HG03378 (cell line): ENCODE results near the gene TTPAL.

ENCODE experiments used
- ATAC-seq: cut with Tn5 transposase; IDR thresholded peaks from one replicate; pipeline ENCODE4 v1.9.1; 2021; ENCODE audit warnings: mild to moderate bottlenecking, moderate library complexity; ENCODE audit not compliant: unreplicated experiment

The TTPAL gene

GRCh38 chr20:44439318-44439717 lies 36.4 kb upstream of the TTPAL start:
- ATAC-seq, result no peak

- ATAC-seq, result no peak
Observed at GRCh38 chr20:44442298-44443070, 33.2 kb upstream of the TTPAL start.

- ATAC-seq, result no peak
Observed at GRCh38 chr20:44445742-44446710, 29.6 kb upstream of the TTPAL start.

DNA sequence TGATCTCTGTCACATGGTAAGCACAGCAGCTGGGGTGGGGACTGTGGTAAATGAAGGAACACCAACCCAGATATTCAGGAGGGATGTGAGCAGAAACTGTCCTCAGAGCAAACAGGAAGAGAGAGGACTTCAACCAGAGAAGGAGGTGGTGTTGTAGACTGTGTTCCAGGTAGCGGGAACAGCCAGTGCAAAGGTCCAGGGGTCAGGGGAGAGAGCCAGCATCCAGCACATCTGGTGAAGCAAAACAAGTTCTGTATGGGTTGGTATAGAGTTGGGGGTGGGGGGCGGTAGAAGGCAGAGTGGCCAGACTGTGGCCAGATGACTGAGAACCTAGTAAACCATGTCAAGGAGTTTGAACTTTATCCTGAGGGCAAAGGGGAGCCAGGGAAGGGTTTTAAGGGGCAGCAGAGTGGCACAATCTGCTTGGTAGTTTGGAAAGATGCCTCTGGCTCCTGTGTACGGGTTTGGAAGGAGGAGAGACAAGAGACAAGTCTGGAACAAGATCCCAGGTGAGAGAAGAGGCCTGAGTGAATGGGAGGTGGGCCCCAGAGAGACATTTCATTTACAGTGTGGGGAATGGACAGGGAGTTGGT lies 27.8 kb upstream of the TTPAL start:
- no peak for ATAC-seq

GRCh38 chr20:44448753-44449546 lies 26.7 kb upstream of the TTPAL start:
- ATAC-seq, result no peak

DNA sequence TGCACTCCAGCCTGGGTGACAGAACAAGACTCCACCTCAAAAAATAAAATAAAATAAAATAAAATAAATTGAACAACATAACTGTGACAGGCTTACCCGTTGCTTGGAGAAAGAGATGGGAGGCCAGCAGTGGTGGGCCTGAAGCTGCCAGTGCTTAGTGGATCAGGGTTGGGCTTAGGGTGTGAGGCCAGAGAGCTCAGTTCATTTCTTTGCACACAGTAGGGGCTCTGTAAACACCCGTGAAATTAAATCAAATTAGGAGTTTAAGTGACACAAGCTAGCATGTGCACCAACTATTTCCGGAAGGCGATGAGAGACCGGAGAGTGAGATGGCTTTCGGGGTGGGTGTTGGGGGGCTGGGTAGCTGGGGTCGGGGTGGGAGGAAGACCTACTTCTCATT lies 25.8 kb upstream of the TTPAL start:
- ATAC-seq, result no peak

GRCh38 chr20:44450281-44450889 lies 25.3 kb upstream of the TTPAL start:
- no peak for ATAC-seq

- no peak for ATAC-seq
Observed at GRCh38 chr20:44450903-44451450, 24.7 kb upstream of the TTPAL start.

GRCh38 chr20:44454306-44454963 lies 21.2 kb upstream of the TTPAL start:
- no peak for ATAC-seq

GRCh38 chr20:44455126-44455525 lies 20.5 kb upstream of the TTPAL start:
- no peak for ATAC-seq

DNA sequence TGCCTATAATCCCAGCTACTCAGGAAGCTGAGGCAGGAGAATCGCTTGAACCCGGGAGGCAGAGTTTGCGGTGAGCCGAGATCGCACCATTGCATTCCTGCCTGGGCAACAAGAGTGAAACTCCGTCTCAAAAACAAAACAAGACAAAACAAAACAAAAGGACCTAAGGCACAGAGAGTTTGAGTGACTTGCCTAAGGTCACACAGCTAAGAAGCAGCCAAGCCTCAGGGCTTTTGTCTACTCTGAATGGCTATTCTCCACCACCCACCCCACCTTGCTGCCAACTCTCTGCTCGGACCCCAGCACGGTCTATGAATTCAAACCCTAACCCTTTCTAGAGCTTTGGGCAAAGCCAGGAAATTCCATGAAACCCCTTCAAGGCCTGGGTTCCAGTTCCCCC lies 19.1 kb upstream of the TTPAL start:
- no peak for ATAC-seq

- no peak for ATAC-seq
Observed at GRCh38 chr20:44457016-44457415, 18.7 kb upstream of the TTPAL start.

GRCh38 chr20:44459271-44459670 lies 16.4 kb upstream of the TTPAL start:
- ATAC-seq, result no peak

DNA sequence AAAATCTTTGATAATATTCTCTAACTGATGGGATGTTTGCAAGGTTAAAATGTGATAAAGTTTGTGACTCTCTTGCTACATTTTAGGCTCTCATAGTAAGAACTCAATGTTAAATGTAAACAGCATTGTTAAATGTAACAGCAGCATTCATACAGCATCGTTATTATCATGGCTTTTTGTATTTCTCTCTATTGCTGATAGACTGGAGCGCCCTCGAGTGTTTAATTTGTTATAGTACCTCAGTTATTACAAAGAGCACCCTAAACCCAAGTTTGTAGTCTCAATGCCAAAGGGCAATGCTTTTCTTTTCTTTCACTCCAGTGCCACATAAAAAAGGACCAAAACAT lies 14.9 kb upstream of the TTPAL start:
- ATAC-seq, result no peak

DNA sequence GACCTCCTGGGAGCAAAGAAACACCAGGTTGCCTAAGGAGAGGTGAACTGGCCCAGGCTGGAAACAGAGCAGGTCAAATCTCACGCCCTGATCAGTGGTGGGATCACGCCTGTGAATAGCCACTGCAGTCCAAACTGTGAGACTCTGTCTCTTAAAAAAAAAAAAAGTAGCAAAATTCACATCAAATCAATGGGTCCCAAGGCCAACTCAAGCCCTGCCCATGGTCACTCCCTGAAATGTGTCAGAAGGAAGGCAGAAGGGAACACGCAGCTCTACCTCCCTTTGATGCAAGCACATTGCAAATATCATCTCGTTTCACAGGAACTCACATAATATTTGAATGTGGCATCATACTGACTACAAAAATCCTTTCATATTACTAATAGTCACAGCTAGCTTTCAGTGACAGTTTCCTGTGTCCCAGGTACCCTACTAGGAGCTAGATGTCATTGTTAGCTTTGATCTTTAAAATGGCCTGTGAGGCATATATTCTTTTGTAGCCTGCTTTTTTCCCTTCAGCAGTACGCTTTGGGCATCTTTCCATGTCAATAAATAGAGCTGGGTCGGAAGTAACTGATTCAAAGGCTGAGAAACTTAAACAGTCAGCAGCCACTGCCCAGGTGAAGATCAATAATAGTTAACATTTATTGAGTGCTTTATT lies 14.4 kb upstream of the TTPAL start:
- ATAC-seq, result no peak

GRCh38 chr20:44461803-44462174 lies 13.9 kb upstream of the TTPAL start:
- ATAC-seq, result no peak

GRCh38 chr20:44463466-44463865 lies 12.2 kb upstream of the TTPAL start:
- no peak for ATAC-seq

DNA sequence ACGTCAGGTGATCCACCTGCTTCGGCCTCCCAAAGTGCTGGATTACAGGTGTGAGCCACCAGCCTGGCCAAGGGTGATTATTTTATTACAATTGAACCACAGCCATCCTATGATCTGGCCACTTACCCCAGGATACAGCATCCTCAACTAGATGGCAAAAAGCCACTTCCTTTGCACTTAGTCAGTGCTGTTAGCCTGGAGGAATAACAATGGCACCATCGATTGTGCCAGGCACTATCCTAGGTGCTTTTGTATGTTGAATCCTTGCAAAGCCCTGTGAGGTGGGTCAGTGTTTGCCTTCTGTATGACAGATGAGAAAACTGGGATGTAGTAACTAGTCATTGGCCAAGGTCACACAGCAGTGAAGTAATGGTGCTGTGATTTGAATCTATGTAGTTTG lies 11.2 kb upstream of the TTPAL start:
- no peak for ATAC-seq

DNA sequence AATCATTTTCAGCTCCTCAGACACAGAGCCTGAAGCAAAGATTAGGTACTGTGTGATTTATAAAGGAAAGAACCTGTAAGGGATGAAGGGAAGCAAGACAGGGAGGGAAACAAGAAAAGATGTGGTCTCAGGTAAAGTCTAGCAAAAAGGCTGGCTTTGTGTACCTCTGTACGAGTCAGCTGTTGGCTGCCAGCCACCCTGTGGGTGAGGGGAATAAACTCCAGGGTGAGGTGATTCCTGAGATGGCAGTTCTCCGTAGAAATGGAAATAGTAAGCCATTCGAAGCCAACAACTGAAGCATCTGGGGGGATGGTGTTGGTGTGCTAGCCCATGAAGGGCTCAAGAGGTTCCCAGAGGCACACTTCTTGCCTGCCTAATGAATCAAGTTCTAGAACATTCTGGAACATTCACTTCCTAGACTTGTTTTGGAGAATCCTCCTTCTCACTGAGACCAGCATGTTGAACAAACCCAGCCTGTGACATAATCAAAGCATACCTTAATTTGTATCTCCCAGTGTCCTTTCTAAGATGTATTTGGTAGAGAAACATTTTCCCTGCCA lies 10.6 kb upstream of the TTPAL start:
- no peak for ATAC-seq
